ENCODE results near the gene KLHL20. TPM values are rescaled to one million over a fixed set of nuclear protein-coding genes. Genes with fewer than 3 reads are reported as not detected.

The KLHL20 gene
- total and polyA plus RNA-seq, 8 donors: 2.6 to 30.7 (median 9.4) TPM

DNA sequence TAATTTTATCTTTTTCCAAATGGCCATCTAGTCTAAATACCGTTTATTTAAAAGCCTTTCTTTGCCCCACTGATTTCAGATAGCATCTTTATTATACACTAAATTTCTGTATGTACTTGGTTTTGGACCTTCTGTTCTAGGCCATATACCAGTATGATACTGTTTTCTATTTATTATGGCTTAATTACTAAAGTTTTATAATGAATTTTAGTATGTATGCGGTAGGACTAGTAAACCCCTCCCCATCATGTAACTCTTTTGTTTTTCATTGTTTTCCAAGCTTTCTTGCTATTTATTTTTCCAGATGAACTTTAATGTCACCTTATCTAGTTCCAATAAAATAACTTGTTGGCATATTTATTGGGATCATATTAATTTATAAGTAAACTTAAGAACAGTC lies 29.9 kb downstream of the KLHL20 start:
- no peaks in the 10 kb centered on the region for H3K9me3 ChIP-seq
- H3K4me1 ChIP-seq: no peaks in the 10 kb centered on the region
- no peak overlapping the region for H3K27ac ChIP-seq
- H3K36me3 ChIP-seq: peaks cover 4 to 24% (median 19%) of the 10 kb centered on the region in 4 donors
- intact Hi-C loops (cut with DNase I; ENCODE audit: low total_unique reads): no loop called here
- DNase-seq: no peak
- TF ChIP-seq EP300 (IDR thresholded peaks at IDR 0.05) (no peak), POLR2A (IDR thresholded peaks at IDR 0.05) (no peak), POLR2AphosphoS5 (IDR thresholded peaks at IDR 0.05) (no peak)
- TF ChIP-seq, protein P1, sequence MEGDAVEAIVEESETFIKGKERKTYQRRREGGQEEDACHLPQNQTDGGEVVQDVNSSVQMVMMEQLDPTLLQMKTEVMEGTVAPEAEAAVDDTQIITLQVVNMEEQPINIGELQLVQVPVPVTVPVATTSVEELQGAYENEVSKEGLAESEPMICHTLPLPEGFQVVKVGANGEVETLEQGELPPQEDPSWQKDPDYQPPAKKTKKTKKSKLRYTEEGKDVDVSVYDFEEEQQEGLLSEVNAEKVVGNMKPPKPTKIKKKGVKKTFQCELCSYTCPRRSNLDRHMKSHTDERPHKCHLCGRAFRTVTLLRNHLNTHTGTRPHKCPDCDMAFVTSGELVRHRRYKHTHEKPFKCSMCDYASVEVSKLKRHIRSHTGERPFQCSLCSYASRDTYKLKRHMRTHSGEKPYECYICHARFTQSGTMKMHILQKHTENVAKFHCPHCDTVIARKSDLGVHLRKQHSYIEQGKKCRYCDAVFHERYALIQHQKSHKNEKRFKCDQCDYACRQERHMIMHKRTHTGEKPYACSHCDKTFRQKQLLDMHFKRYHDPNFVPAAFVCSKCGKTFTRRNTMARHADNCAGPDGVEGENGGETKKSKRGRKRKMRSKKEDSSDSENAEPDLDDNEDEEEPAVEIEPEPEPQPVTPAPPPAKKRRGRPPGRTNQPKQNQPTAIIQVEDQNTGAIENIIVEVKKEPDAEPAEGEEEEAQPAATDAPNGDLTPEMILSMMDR (IDR thresholded peaks at IDR 0.05): no peak
- WGBS, 5 donors: 87 to 94% (median 89%) methylated on average over 2 of the region's 2 CpGs
- H3K27me3 ChIP-seq: no peaks in the 10 kb centered on the region
- H3K4me3 ChIP-seq: no peak overlapping the region

DNA sequence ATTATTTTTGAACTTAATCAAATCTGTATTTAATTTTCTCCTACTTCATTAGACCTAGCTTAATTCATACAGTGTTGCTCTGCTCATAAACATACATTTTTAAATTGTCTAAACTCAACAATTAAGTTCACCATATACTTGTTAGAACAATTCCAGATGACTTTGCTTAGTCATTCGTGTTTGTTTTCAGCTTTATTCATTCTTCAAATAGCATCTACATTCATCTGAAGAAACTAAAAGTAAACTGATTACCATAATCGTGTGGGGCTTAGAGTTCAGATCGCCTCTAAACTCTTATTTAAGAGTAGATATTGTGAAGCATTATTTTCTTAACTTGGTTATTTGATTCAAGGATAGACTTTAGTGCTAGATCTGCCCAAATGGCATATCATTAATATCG lies 34.4 kb downstream of the KLHL20 start:
- Histone ChIP-seq H3K36me3 (peaks cover 13 to 38% (median 30%) of the 10 kb centered on the region in 4 donors), H3K9me3 (no peaks in the 10 kb centered on the region), H3K27ac (no peak overlapping the region), H3K27me3 (no peaks in the 10 kb centered on the region), H3K4me1 (no peaks in the 10 kb centered on the region), H3K4me3 (no peak overlapping the region)
- intact Hi-C loops (cut with DNase I; ENCODE audit: low total_unique reads): no loop called here
- WGBS, 5 donors: 91 to 97% (median 95%) methylated on average over 4 of the region's 4 CpGs
- no peak for DNase-seq
- TF ChIP-seq POLR2A (IDR thresholded peaks at IDR 0.05) (no peak), POLR2AphosphoS5 (IDR thresholded peaks at IDR 0.05) (no peak), EP300 (IDR thresholded peaks at IDR 0.05) (no peak)
- TF ChIP-seq, protein P1 (IDR thresholded peaks at IDR 0.05): no peak

DNA sequence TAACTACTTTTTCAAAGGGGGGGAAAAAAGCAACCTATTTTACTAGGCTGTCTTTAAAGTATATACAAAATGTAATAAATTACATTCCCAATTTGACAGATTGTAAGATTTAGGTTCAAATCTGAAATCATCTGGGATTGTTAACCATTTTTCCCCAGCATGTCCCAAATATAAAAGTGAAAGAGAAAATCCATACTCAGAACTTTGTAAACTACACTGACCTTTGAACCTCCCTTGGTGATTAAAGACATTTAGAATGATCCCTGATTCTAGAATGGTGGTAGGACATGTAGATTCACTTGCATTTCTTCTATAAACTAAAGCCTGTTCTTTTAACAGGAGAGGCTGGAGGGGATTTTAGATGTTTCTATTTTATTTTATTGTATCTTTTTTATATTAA lies 39.0 kb downstream of the KLHL20 start:
- Histone ChIP-seq H3K9me3 (no peaks in the 10 kb centered on the region), H3K4me1 (no peaks in the 10 kb centered on the region), H3K27ac (no peak overlapping the region), H3K4me3 (no peak overlapping the region), H3K27me3 (no peaks in the 10 kb centered on the region), H3K36me3 (peaks cover 46 to 81% (median 72%) of the 10 kb centered on the region in 4 donors)
- peak in 1 of 2 donors; percentile 9 for DNase-seq
- TF ChIP-seq, protein P1 (IDR thresholded peaks at IDR 0.05): no peak
- TF ChIP-seq POLR2A (IDR thresholded peaks at IDR 0.05) (no peak), POLR2AphosphoS5 (IDR thresholded peaks at IDR 0.05) (no peak), EP300 (IDR thresholded peaks at IDR 0.05) (no peak)
- intact Hi-C loops (cut with DNase I; ENCODE audit: low total_unique reads): no loop called here

DNA sequence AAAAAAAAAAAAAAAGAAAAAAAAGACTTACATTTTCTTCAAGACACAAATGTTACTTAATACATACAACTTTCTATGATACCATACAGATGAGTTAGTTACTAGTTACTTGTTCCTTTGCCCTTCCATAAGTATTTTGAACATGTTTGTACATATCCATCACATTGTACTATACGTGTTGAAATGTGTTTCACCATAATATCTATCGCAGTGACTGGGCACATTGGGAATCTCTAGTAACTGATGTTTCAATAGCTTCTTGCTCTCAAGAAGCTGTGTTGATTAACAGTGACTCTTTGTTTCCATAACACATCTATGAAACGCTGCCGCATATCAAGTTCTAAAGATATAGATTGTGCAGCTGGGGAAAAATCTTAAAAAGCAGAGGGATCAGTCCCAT lies 42.9 kb downstream of the KLHL20 start:
- intact Hi-C loops (cut with DNase I; ENCODE audit: low total_unique reads): no loop called here
- H3K4me1 ChIP-seq: no peaks in the 10 kb centered on the region
- no peak overlapping the region for H3K4me3 ChIP-seq
- DNase-seq: no peak
- no peak overlapping the region for H3K27ac ChIP-seq
- WGBS, 5 donors: 97 to 100% (median 99%) methylated on average over 4 of the region's 4 CpGs
- peaks cover 0 to 3% (median 0%) of the 10 kb centered on the region in 4 donors for H3K9me3 ChIP-seq
- TF ChIP-seq EP300 (IDR thresholded peaks at IDR 0.05) (no peak), POLR2AphosphoS5 (IDR thresholded peaks at IDR 0.05) (no peak), POLR2A (IDR thresholded peaks at IDR 0.05) (no peak)
- TF ChIP-seq, protein P1 (IDR thresholded peaks at IDR 0.05): no peak
- no peaks in the 10 kb centered on the region for H3K27me3 ChIP-seq
- peaks cover 45 to 74% (median 69%) of the 10 kb centered on the region in 4 donors for H3K36me3 ChIP-seq
